Sigmoid colon (tissue), 7 donors: Measurements from ENCODE around the gene INTS6. TPM values are rescaled to one million over a fixed set of nuclear protein-coding genes. Genes with fewer than 3 reads are reported as not detected.

ENCODE experiments used
- DNase-seq: peaks from one replicate; pipeline ENCODE4 v3.0.0-alpha.2; 2019
- H3K27ac ChIP-seq, 4 donors: fragments of 200-600 bp; sonication (generic); one replicate each; pipeline ENCODE4 v1.5.1; 2016 to 2019; ENCODE audit warnings: mild to moderate bottlenecking in 1 of 4
- H3K27me3 ChIP-seq, 3 donors: fragments of 200-600 bp; sonication (generic); one replicate each; pipeline ENCODE4 v1.5.1; 2019; ENCODE audit warnings: mild to moderate bottlenecking in 1 of 3
- H3K36me3 ChIP-seq, 4 donors: fragments of 200-600 bp; sonication (generic); one replicate each; pipeline ENCODE4 v1.5.1; 2016 to 2019
- H3K4me1 ChIP-seq, 4 donors: fragments of 200-600 bp; sonication (generic); one replicate each; pipeline ENCODE4 v1.5.1; 2017 to 2019
- H3K4me3 ChIP-seq, 4 donors: fragments of 200-600 bp; sonication (generic); one replicate each; pipeline ENCODE4 v1.5.1; 2017 to 2019; ENCODE audit warnings: mild to moderate bottlenecking in 2 of 4, moderate library complexity in 1 of 4
- H3K9me3 ChIP-seq, 4 donors: fragments of 200-600 bp in 3 of 4; sonication (generic) in 3 of 4; one replicate each; pipeline versions ENCODE4 v1.5.1 to v1.6.1; 2013 to 2019
- CTCF ChIP-seq, 4 experiments: fragments of 450-650 bp in 3 of 4; fragments of 200-600 bp in 1 of 4; IDR thresholded peaks; one replicate each; pipeline ENCODE4 v1.5.1; 2016 to 2019; ENCODE audit warnings: antibody characterized with exemption in 4 of 4, mild to moderate bottlenecking in 3 of 4, moderate library complexity in 2 of 4
- EP300 ChIP-seq, 4 donors: sonication (generic); formaldehyde crosslinking; IDR thresholded peaks; one replicate each; pipeline ENCODE4 v1.6.1; 2017; ENCODE audit warnings: antibody characterized with exemption in 4 of 4
- POLR2A ChIP-seq, 2 donors: fragments of 450-650 bp; IDR thresholded peaks; one replicate each; pipeline ENCODE4 v1.6.1; 2016; ENCODE audit warnings: antibody characterized with exemption in 2 of 2, mild to moderate bottlenecking in 2 of 2, moderate library complexity in 2 of 2
- POLR2AphosphoS5 ChIP-seq, 4 donors: sonication (generic); formaldehyde crosslinking; IDR thresholded peaks; one replicate each; pipeline ENCODE4 v1.6.1; 2017; ENCODE audit warnings: antibody characterized with exemption in 4 of 4
- WGBS, 2 donors: extraction: QIAGEN DNeasy Blood & Tissue Kit; methylation state at CpG; one replicate each; pipeline ENCODE4 v1.1.7; 2013; 5-methylcytosine and 5-hydroxymethylcytosine counted together
- intact Hi-C: fragments of 100-400 bp; cut with DNase I; formaldehyde crosslinking; loops from one replicate; pipeline ENCODE4 v1.15.1; 2023
- polyA plus RNA-seq, 3 donors: library from polyadenylated mRNA; stranded (reverse); fragments of 200-250 nt; gene quantifications; one replicate each; pipeline ENCODE4 v1.2.3, GENCODE V29; 2013
- total RNA-seq, 4 donors: library from RNA; depleted of rRNA; stranded (reverse); fragments of >200 nt; gene quantifications; one replicate each; pipeline ENCODE4 v1.1.0, GENCODE V29; 2016
- donor health status: healthy with polysubstance abuse.
- donor health status: Bipolar disorder and iron deficiency.
- donor health status: healthy.

INTS6 gene
- total and polyA plus RNA-seq, 7 donors, result 6.7 to 43.3 (median 30.0) TPM

- Histone ChIP-seq H3K27me3 (no peaks in the 10 kb centered on the region), H3K36me3 (no peaks in the 10 kb centered on the region), H3K4me1 (no peaks in the 10 kb centered on the region), H3K27ac (no peak overlapping the region), H3K4me3 (no peak overlapping the region), H3K9me3 (no peaks in the 10 kb centered on the region)
- no peak for DNase-seq
- 62 to 81% methylated on average over 6 of the region's 6 CpGs for WGBS, 2 donors
- TF ChIP-seq POLR2A (IDR thresholded peaks at IDR 0.05) (no peak), POLR2AphosphoS5 (IDR thresholded peaks at IDR 0.05) (no peak), CTCF (IDR thresholded peaks at IDR 0.05) (no peak), EP300 (IDR thresholded peaks at IDR 0.05) (no peak)
- intact Hi-C loops, result no loop called here
These were observed 121.4 kb downstream of the INTS6 start for GRCh38 chr13:51331354-51331861.

GRCh38 chr13:51330791-51331190, 122.0 kb downstream of the INTS6 start:
- 48 to 84% methylated on average over 3 of the region's 3 CpGs for WGBS, 2 donors
- no peak for DNase-seq
- no peaks in the 10 kb centered on the region for H3K4me1 ChIP-seq
- no peak for TF ChIP-seq POLR2A (IDR thresholded peaks at IDR 0.05)
- TF ChIP-seq POLR2AphosphoS5 (IDR thresholded peaks at IDR 0.05), result no peak
- TF ChIP-seq EP300 (IDR thresholded peaks at IDR 0.05), result no peak
- TF ChIP-seq CTCF (IDR thresholded peaks at IDR 0.05), result no peak
- H3K27ac ChIP-seq, result no peak overlapping the region
- H3K9me3 ChIP-seq, result no peaks in the 10 kb centered on the region
- no peak overlapping the region for H3K4me3 ChIP-seq
- intact Hi-C loops, result no loop called here
- H3K27me3 ChIP-seq, result no peaks in the 10 kb centered on the region
- no peaks in the 10 kb centered on the region for H3K36me3 ChIP-seq

- intact Hi-C loops, result no loop called here
- Histone ChIP-seq H3K4me1 (no peaks in the 10 kb centered on the region), H3K27ac (no peak overlapping the region), H3K4me3 (no peak overlapping the region), H3K9me3 (no peaks in the 10 kb centered on the region), H3K27me3 (no peaks in the 10 kb centered on the region), H3K36me3 (no peaks in the 10 kb centered on the region)
- TF ChIP-seq EP300 (IDR thresholded peaks at IDR 0.05) (no peak), POLR2AphosphoS5 (IDR thresholded peaks at IDR 0.05) (no peak), POLR2A (IDR thresholded peaks at IDR 0.05) (no peak), CTCF (IDR thresholded peaks at IDR 0.05) (no peak)
- 91 to 93% methylated on average over 3 of the region's 3 CpGs for WGBS, 2 donors
- DNase-seq, result no peak
These were observed 123.2 kb downstream of the INTS6 start for GRCh38 chr13:51329606-51330005.

- DNase-seq, result no peak
- Histone ChIP-seq H3K4me1 (no peaks in the 10 kb centered on the region), H3K27me3 (no peaks in the 10 kb centered on the region), H3K36me3 (no peaks in the 10 kb centered on the region), H3K9me3 (no peaks in the 10 kb centered on the region), H3K27ac (no peak overlapping the region), H3K4me3 (no peak overlapping the region)
- WGBS, 2 donors, result 85 to 86% methylated on average over 6 of the region's 6 CpGs
- no peak for TF ChIP-seq POLR2A (IDR thresholded peaks at IDR 0.05)
- no peak for TF ChIP-seq POLR2AphosphoS5 (IDR thresholded peaks at IDR 0.05)
- no peak for TF ChIP-seq EP300 (IDR thresholded peaks at IDR 0.05)
- no peak for TF ChIP-seq CTCF (IDR thresholded peaks at IDR 0.05)
- intact Hi-C loops, result no loop called here
These were observed 124.3 kb downstream of the INTS6 start for GRCh38 chr13:51328488-51328887.

- intact Hi-C loops, result no loop called here
- no peak for TF ChIP-seq EP300 (IDR thresholded peaks at IDR 0.05)
- no peak for TF ChIP-seq CTCF (IDR thresholded peaks at IDR 0.05)
- TF ChIP-seq POLR2AphosphoS5 (IDR thresholded peaks at IDR 0.05), result no peak
- TF ChIP-seq POLR2A (IDR thresholded peaks at IDR 0.05), result no peak
- Histone ChIP-seq H3K4me1 (no peaks in the 10 kb centered on the region), H3K9me3 (no peaks in the 10 kb centered on the region), H3K27me3 (no peaks in the 10 kb centered on the region), H3K36me3 (no peaks in the 10 kb centered on the region), H3K4me3 (no peak overlapping the region), H3K27ac (no peak overlapping the region)
- 95 to 96% methylated on average over 2 of the region's 2 CpGs for WGBS, 2 donors
- no peak for DNase-seq
These were observed 124.9 kb downstream of the INTS6 start for GRCh38 chr13:51327961-51328360.
